PC-3 (cell line): ENCODE data around the gene CACHD1. TPM values are rescaled to one million over a fixed set of nuclear protein-coding genes. Genes with fewer than 3 reads are reported as not detected.
A peak's percentile ranks its signal among the peaks of the same experiment; 100 is the strongest.

Source experiments
- ATAC-seq: fragments of 200-7000 bp; cut with Tn5 transposase; 2 replicates; pipeline ENCODE4 v1.9.1; 2020; ENCODE audit warnings: mild to moderate bottlenecking, moderate library complexity
- BruUV-seq: library from RNA; stranded (reverse); fragments of 400-500 nt; replicated peaks from 2 replicates; lab custom pipeline; 2021; lab: Mats Ljungman, UMichigan
- CTCF ChIA-PET: fragments of 300-600 bp; sonication (Branson Sonifier 250); formaldehyde crosslinking; loops from one replicate; lab custom pipeline; 2022; ENCODE audit warnings: antibody characterized with exemption; lab: Charles Lee
- POLR2A ChIA-PET: fragments of 300-600 bp; sonication (Branson Sonifier 250); formaldehyde crosslinking; loops from one replicate; lab custom pipeline; 2022; ENCODE audit warnings: antibody characterized with exemption; ENCODE audit not compliant: unreplicated experiment; lab: Charles Lee
- DNase-seq: peaks from one replicate; pipeline ENCODE4 v3.0.0-alpha.2; 2015
- H2AFZ ChIP-seq: fragments of 300-600 bp; sonication (generic); 2 replicates; pipeline ENCODE4 v1.6.0; 2016; ENCODE audit warnings: antibody characterized with exemption, low read length
- H3F3A ChIP-seq: fragments of 300-600 bp; sonication (generic); one replicate; pipeline ENCODE4 v1.6.0; 2017; ENCODE audit warnings: antibody characterized with exemption, low read length, control low read depth, mild to moderate bottlenecking; ENCODE audit not compliant: unreplicated experiment
- H3K27ac ChIP-seq: fragments of 300-600 bp; sonication (generic); 2 replicates; pipeline ENCODE4 v1.5.1; 2016; ENCODE audit warnings: mild to moderate bottlenecking, low read length
- H3K27me3 ChIP-seq: fragments of 300-600 bp; sonication (generic); 2 replicates; pipeline ENCODE4 v1.6.1; 2016; ENCODE audit warnings: low read length, mixed read lengths
- H3K36me3 ChIP-seq: fragments of 300-600 bp; sonication (generic); 2 replicates; pipeline ENCODE4 v1.6.1; 2016; ENCODE audit warnings: low read depth, mixed run types, low read length, mixed read lengths
- H3K4me1 ChIP-seq: fragments of 300-600 bp; sonication (generic); 2 replicates; pipeline ENCODE4 v1.5.1; 2016; ENCODE audit warnings: low read length; ENCODE audit not compliant: insufficient read depth
- H3K4me2 ChIP-seq: fragments of 300-600 bp; sonication (generic); 2 replicates; pipeline ENCODE4 v1.6.0; 2016; ENCODE audit warnings: low read length
- H3K4me3 ChIP-seq: fragments of 300-600 bp; sonication (generic); 2 replicates; pipeline ENCODE4 v1.5.1; 2016; ENCODE audit warnings: mild to moderate bottlenecking, low read length, mixed read lengths
- H3K79me2 ChIP-seq: fragments of 300-600 bp; sonication (generic); 2 replicates; pipeline ENCODE4 v1.6.1; 2017; ENCODE audit warnings: low read length, mixed read lengths
- H3K9ac ChIP-seq: fragments of 300-600 bp; sonication (generic); 2 replicates; pipeline ENCODE4 v1.6.0; 2016; ENCODE audit warnings: mild to moderate bottlenecking, low read length
- H3K9me2 ChIP-seq: fragments of 300-600 bp; sonication (generic); replicated peaks from 2 replicates; pipeline ENCODE4 v1.6.1; 2016; ENCODE audit warnings: mixed run types, low read length, mixed read lengths
- H3K9me3 ChIP-seq: fragments of 300-600 bp; sonication (generic); 2 replicates; pipeline ENCODE4 v1.6.1; 2016; ENCODE audit warnings: low read length, mixed read lengths
- H4K20me1 ChIP-seq: fragments of 300-600 bp; sonication (generic); 2 replicates; pipeline ENCODE4 v1.6.1; 2016; ENCODE audit warnings: low read length, mixed read lengths
- EZH2 ChIP-seq: fragments of 300-600 bp; sonication (generic); IDR thresholded peaks from one replicate; pipeline ENCODE4 v1.6.1; 2017; ENCODE audit warnings: antibody characterized with exemption, mild to moderate bottlenecking, low read length; ENCODE audit not compliant: unreplicated experiment
- EZH2phosphoT487 ChIP-seq: fragments of 300-600 bp; sonication (generic); IDR thresholded peaks from 2 replicates; pipeline ENCODE4 v1.6.1; 2018; ENCODE audit warnings: mild to moderate bottlenecking, antibody characterized with exemption, low read length, borderline replicate concordance
- intact Hi-C: fragments of 100-400 bp; cut with micrococcal nuclease; formaldehyde crosslinking; loops from 2 replicates; pipeline ENCODE4 v1.9.0; 2023
- total RNA-seq: library from RNA; depleted of rRNA; stranded (reverse); fragments of >200 nt; gene quantifications from 2 replicates; pipeline ENCODE4 v1.2.3, GENCODE V29; 2014
- TF ChIP-seq, protein P1 (sequence below): fragments of 300-600 bp; sonication (generic); conservative IDR thresholded peaks from 2 replicates; pipeline ENCODE4 v1.5.1; 2017; ENCODE audit warnings: antibody characterized with exemption, low read depth, mild to moderate bottlenecking, low read length

Gene CACHD1
- total RNA-seq, 1 experiment from 2014 or later, result 6.6 TPM

DNA sequence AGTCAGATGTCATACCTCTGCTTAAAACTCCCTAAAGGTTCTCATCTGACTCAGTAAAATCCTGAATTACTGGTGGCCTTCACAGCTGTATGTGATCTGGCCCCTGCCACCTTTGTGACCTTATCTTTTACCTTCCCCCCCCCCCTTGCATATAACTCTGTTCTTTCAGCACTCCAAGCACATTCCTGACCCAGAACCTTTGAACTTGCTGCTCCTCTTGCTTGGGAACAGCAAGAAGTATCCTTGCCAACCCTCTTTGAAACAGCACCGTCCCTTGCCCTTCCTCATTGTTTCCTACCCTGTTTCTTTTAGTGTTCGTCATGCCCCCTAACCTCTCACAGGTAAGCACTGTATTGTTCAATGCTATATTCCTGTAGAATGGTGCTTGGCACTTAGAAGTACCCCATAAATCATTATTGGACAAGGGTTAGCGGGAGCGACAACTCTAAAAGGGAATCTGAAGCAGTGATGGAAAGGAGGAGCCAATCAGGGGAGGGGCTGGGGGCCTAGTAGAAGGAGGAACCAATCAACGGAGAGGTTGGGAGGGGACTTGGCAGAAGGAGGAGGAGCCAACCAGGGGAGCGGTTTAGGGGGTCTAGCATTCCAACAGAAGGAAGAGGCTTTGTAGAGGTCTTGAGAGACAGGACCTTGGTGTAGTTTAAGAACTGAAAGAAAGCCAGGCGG is 13.9 kb downstream of the CACHD1 start:
- no peaks in the 10 kb centered on the region for H3F3A ChIP-seq
- no peak overlapping the region; the same call in 1 of the 2 replicates for H3K4me3 ChIP-seq
- no peak overlapping the region for H3K9ac ChIP-seq
- peaks cover 10% of the 10 kb centered on the region; the same call in 1 of the 2 replicates for H3K79me2 ChIP-seq
- BruUV-seq, result no TSS peak
- H4K20me1 ChIP-seq, result no peaks in the 10 kb centered on the region
- H3K9me2 ChIP-seq, result no peaks in the 10 kb centered on the region
- no peak overlapping the region for H2AFZ ChIP-seq
- intact Hi-C loops, result loop anchor here (1.0 to 5.0 kb wide), 5 partner anchors 52 to 217 kb away; no protein-coding TSS in a partner anchor
- TF ChIP-seq, protein P1, sequence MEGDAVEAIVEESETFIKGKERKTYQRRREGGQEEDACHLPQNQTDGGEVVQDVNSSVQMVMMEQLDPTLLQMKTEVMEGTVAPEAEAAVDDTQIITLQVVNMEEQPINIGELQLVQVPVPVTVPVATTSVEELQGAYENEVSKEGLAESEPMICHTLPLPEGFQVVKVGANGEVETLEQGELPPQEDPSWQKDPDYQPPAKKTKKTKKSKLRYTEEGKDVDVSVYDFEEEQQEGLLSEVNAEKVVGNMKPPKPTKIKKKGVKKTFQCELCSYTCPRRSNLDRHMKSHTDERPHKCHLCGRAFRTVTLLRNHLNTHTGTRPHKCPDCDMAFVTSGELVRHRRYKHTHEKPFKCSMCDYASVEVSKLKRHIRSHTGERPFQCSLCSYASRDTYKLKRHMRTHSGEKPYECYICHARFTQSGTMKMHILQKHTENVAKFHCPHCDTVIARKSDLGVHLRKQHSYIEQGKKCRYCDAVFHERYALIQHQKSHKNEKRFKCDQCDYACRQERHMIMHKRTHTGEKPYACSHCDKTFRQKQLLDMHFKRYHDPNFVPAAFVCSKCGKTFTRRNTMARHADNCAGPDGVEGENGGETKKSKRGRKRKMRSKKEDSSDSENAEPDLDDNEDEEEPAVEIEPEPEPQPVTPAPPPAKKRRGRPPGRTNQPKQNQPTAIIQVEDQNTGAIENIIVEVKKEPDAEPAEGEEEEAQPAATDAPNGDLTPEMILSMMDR, result no peak
- TF ChIP-seq EZH2 (no peak), EZH2phosphoT487 (no peak)
- no peaks in the 10 kb centered on the region for H3K36me3 ChIP-seq
- ChIA-PET POLR2A (no interaction called here), CTCF (no interaction called here)
- DNase-seq, result no peak
- H3K4me2 ChIP-seq, result peak overlapping the region; percentile 59
- H3K27me3 ChIP-seq, result no peaks in the 10 kb centered on the region
- H3K27ac ChIP-seq, result peak overlapping the region; percentile 26
- no peaks in the 10 kb centered on the region for H3K9me3 ChIP-seq
- H3K4me1 ChIP-seq, result peaks cover 15% of the 10 kb centered on the region
- ATAC-seq, result no peak; the same call in 1 of the 2 replicates

DNA sequence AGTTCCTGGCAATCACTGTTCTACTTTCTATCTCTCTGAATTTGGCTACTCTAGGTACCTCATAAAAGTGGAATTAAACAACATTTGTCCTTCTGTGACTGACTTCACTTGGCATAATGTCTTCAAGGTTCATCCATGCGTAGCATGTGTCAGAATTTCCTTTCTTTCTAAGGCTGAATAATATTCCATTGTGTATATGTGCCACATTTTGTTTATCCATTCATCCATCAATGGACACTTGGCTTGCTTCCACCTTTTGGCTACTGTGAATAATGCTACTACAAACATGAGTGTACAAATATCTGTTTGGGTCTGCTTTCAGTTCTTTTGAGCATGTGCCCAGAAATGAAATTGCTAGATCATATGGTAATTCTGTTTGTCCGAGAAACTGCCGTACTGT is 14.7 kb downstream of the CACHD1 start:
- ChIA-PET CTCF (no interaction called here), POLR2A (no interaction called here)
- Histone ChIP-seq H3K4me2 (peak overlapping the region; percentile 59), H3K27me3 (no peaks in the 10 kb centered on the region), H3K36me3 (no peaks in the 10 kb centered on the region), H3K9me2 (no peaks in the 10 kb centered on the region), H3K9me3 (no peaks in the 10 kb centered on the region), H3K4me3 (peak overlapping the region; percentile 29; the same call in 1 of the 2 replicates), H3K79me2 (peaks cover 10% of the 10 kb centered on the region; the same call in 1 of the 2 replicates), H3K27ac (peak overlapping the region; percentile 43), H3K9ac (no peak overlapping the region), H2AFZ (0 out of 2 replicates have a peak overlapping the region, but pooled peaks have one; percentile 6), H4K20me1 (no peaks in the 10 kb centered on the region), H3F3A (no peaks in the 10 kb centered on the region), H3K4me1 (peaks cover 15% of the 10 kb centered on the region)
- BruUV-seq, result no TSS peak
- ATAC-seq (peak; percentile 87), DNase-seq (peak; percentile 96)
- intact Hi-C loops, result loop anchor here (1.0 to 5.0 kb wide), 5 partner anchors 52 to 217 kb away; no protein-coding TSS in a partner anchor
- no peak for TF ChIP-seq EZH2
- no peak for TF ChIP-seq EZH2phosphoT487
- TF ChIP-seq, protein P1, result no peak

DNA sequence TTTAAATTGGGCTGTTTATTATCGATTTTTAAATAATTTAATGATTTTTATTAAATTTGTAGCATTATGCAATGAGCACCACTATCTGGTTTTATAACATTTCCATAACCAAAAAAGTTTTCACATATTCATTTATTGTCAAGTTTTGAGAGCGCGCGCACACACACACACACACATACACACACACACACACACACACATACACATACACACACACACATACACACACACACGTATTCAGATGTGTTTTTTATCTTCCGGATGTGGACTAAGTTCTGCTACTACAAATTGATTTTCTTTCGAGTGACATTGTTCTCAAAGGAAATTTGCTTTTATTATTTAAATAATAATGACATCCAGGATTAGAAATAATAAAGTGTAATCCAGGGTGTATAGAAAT is 16.3 kb downstream of the CACHD1 start:
- Histone ChIP-seq H3K36me3 (no peaks in the 10 kb centered on the region), H3K27me3 (no peaks in the 10 kb centered on the region), H3K79me2 (peaks cover 10% of the 10 kb centered on the region; the same call in 1 of the 2 replicates), H4K20me1 (no peaks in the 10 kb centered on the region), H3K9me2 (no peaks in the 10 kb centered on the region), H3K4me1 (peaks cover 15% of the 10 kb centered on the region), H3K9ac (no peak overlapping the region), H3K9me3 (no peaks in the 10 kb centered on the region), H3F3A (no peaks in the 10 kb centered on the region), H3K4me2 (no peak overlapping the region), H2AFZ (no peak overlapping the region), H3K27ac (no peak overlapping the region), H3K4me3 (no peak overlapping the region)
- no TSS peak for BruUV-seq
- CTCF ChIA-PET, result no interaction called here
- intact Hi-C loops, result no loop called here
- no peak for ATAC-seq
- POLR2A ChIA-PET, result no interaction called here
- no peak for TF ChIP-seq EZH2phosphoT487
- TF ChIP-seq EZH2, result no peak
- DNase-seq, result no peak
